LNCaP clone FGC (cell line): ENCODE measurements around the gene BBX.
"Not testable (repeated sequence)": the region's sequence is repeated elsewhere in the genome, so short reads cannot be mapped to it uniquely, and the experiment has no call there.

Source experiments
- DNase-seq: peaks from one replicate; pipeline ENCODE4 v3.0.0-alpha.2; 2011; ENCODE audit warnings: low read depth
- H3K4me3 ChIP-seq: 2 replicates; pipeline ENCODE4 v1.5.1; 2011; ENCODE audit warnings: mild to moderate bottlenecking, low read depth, low read length, control low read depth
- TF ChIP-seq, protein P1 (sequence below): IDR thresholded peaks from 2 replicates; pipeline ENCODE4 v1.5.1; 2012; ENCODE audit warnings: mild to moderate bottlenecking; ENCODE audit not compliant: control insufficient read depth, insufficient read depth; ENCODE audit errors: extremely low read depth

BBX gene

DNA sequence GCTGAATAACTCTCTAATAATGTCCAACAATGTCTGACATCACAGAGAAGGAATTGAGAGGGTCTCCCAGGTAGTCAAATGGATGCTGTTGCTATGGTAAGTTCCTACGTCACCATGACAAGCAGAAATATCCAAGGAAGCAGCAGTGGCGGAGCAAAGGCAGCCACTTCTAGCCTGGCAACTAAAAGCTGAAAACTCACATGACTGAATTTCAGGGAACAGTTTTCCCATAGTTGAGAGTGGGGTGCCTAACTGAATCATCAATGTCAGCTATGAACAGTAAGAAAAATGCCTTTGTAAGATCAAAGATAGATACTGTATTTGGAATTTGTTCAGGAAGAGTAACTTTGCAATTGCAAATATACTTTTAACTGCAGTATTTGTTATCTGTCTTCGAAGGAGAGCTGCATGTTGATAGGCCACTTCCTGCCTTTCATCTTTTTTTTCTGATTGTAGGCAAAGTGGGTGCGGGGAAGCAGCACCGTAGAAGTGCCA lies 161.7 kb downstream of the BBX start:
- H3K4me3 ChIP-seq: no peak overlapping the region
- TF ChIP-seq, protein P1, sequence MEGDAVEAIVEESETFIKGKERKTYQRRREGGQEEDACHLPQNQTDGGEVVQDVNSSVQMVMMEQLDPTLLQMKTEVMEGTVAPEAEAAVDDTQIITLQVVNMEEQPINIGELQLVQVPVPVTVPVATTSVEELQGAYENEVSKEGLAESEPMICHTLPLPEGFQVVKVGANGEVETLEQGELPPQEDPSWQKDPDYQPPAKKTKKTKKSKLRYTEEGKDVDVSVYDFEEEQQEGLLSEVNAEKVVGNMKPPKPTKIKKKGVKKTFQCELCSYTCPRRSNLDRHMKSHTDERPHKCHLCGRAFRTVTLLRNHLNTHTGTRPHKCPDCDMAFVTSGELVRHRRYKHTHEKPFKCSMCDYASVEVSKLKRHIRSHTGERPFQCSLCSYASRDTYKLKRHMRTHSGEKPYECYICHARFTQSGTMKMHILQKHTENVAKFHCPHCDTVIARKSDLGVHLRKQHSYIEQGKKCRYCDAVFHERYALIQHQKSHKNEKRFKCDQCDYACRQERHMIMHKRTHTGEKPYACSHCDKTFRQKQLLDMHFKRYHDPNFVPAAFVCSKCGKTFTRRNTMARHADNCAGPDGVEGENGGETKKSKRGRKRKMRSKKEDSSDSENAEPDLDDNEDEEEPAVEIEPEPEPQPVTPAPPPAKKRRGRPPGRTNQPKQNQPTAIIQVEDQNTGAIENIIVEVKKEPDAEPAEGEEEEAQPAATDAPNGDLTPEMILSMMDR: no peak
- no peak for DNase-seq

DNA sequence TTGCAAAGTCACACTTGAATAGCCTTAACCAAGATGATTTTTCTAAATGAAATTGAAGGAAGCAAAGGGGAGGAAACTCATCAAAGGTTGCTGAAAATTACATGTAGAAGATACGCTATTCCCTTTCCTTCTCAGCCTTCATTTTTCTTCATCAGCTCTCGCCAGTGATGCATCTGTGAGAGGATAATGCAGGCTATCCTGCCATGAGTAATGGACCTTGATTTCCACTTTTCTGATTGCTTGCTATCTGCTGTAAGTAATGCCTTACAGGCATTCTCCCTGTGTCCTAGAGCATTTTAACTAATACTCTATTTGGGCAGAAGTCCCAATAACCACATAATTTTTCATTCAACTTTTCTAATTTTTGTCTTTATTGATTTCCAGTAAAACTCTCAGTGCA lies 162.6 kb downstream of the BBX start:
- no peak for DNase-seq
- TF ChIP-seq, protein P1: no peak

DNA sequence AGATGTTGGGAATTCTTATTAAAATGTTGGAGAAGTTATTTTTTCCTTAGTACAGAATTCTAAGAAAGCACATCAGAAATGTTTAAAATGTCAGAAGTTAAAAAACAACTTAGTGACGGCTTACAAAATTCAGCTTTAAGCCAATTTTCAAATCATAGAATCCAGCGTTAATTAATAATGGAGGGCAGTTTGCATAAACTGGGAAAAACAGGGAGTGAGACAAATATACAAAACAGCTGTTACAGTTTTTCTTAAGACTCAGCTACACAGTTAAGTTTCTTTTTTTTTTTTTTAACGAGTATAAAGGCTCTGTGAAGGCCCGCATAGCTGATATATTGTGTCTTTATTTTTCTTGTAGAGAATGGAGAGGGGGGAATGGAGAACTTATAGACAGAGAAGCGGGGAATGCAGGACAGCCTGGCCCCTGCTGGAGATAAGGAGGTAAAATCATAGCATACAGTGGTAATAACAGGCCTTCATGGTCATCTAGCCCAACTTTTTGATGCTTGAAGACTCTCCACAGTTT lies 164.4 kb downstream of the BBX start:
- no peak overlapping the region for H3K4me3 ChIP-seq
- TF ChIP-seq, protein P1: no peak
- no peak for DNase-seq

More for the DNA sequence above, 162.6 kb downstream of the BBX start:
- no peak overlapping the region for H3K4me3 ChIP-seq

DNA sequence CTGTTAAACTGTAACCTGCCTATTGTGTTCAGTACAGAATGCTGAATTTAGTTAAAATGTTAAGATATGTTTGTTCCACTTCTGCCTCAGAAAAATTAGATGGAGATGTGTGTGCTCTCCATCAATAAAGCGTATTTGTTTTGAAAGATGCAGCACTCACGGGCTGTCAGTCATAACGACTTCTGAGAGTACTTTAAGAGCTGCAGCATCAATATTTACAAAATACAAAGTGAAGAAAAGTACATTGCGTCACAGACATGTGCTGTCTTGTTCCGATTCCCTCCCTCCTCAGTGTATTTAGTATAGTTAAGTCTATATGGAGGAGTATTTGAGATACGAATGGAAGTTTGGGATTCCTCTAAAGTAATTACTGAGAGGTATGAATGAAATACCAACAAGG lies 166.6 kb downstream of the BBX start:
- H3K4me3 ChIP-seq: no peak overlapping the region
- TF ChIP-seq, protein P1: no peak
- DNase-seq: no peak

DNA sequence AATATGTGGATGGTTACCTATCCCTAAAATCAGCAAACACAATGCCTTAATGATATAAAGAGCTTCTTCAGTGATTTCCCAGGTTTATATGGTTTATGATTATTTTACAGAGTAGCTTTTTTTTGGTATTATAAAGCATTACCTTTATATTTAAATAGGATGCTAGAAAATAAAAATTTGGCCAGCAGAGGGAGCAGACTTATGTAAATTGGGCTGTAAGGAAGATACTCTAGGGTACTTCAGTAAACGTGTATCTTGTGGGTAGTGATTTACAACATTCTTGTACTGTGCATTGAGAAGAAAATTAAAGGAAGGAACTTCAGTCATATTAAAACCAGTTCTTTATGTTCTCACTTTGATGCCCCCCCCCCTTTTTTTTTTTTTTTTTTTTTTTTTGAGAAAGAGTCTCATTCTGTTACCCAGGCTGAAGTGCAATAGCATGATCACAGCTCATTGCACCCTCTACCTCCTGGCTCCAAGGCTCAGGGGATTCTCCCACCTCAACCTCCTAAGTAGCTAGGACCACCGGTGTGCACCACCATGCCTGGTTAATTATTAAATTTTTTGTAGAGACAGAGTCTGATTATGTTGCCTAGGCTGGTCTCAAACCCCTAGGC lies 167.9 kb downstream of the BBX start:
- TF ChIP-seq, protein P1: peak; percentile 42
- H3K4me3 ChIP-seq: no peak overlapping the region
- DNase-seq: no peak

DNA sequence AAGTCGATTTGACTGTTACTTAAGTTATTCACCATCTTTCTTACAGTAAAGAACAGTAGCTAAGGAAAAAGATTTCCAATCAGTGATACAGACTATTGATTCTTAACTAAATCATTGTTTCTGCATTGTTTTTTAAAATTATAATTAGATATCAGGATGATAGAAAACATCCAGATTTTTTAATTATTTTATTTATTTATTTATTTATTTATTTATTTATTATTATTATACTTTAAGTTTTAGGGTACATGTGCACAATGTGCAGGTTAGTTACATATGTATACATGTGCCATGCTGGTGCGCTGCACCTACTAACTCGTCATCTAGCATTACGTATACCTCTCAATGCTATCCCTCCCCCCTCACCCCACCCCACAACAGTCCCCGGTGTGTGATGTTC lies 169.2 kb downstream of the BBX start:
- not testable (repeated sequence) for H3K4me3 ChIP-seq, DNase-seq

DNA sequence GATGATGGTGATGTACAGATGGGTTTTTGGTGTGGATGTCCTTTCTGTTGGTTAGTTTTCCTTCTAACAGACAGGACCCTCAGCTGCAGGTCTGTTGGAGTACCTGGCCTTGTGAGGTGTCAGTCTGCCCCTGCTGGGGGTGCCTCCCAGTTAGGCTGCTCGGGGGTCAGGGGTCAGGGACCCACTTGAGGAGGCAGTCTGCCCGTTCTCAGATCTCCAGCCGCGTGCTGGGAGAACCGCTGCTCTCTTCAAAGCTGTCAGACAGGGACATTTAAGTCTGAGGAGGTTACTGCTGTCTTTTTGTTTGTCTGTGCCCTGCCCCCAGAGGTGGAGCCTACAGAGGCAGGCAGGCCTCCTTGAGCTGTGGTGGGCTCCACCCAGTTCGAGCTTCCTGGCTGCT lies 174.6 kb downstream of the BBX start:
- DNase-seq, H3K4me3 ChIP-seq: not testable (repeated sequence)

DNA sequence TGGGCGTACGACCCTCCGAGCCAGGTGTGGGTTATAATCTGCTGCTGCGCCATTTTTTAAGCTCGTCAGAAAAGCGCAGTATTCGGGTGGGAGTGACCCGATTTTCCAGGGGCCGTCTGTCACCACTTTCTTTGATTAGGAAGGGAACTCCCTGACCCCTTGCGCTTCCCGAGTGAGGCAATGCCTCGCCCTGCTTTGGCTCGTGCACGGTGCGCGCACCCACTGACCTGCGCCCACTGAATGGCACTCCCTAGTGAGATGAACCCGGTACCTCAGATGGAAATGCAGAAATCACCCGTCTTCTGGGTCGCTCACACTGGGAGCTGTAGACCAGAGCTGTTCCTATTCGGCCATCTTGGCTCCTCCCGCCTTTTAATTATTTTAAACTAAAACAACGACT lies 175.1 kb downstream of the BBX start:
- not testable (repeated sequence) for DNase-seq, H3K4me3 ChIP-seq

DNA sequence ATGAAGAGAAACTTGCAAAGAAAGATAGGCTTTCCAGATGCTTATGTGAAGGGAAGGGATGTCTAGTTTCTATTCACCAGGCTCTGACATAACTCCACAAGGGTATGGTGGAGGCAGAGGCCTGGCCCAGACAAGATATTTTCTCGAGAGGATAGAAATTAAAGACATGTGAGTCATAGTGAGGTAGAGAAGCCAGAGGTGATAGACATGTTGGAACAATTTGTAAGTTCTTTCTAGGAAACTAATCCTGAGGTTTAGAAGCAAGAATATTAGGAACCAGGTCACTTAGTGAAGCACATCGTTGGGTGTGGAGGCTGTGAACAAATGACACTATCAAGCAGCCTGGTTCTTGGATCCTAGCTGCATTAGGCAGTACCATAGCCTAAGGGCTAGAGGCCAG lies 176.9 kb downstream of the BBX start:
- TF ChIP-seq, protein P1: no peak
- H3K4me3 ChIP-seq: no peak overlapping the region
- no peak for DNase-seq
